ENCODE results near the gene SPIN2B.
"Not testable (repeated sequence)": the region's sequence is repeated elsewhere in the genome, so short reads cannot be mapped to it uniquely, and the experiment has no call there.

The SPIN2B gene

DNA sequence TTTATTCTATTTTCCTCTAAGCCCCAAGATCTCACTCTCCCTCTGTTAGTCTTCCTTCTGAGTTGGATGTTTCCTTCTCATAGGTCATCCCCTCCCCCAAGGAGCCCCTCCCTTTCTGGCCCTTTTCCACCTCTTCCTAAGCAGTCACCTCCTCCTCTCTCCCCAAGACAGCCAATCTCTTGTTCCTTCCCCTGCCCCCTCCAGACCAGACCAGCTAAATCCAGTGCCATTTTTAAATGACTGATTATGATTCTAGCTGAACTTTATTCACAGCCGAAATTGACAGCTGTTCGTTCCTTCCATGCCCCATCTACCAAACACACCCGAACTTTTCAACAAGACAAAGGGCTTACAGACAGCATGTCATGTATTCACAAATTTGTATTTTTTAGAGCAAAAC lies 13.9 kb upstream of the SPIN2B start:
- no peak overlapping the region for H3K4me3 ChIP-seq (ENCODE audit: low read depth in 1 of 2, low read length in 2 of 2)
- H3K4me2 ChIP-seq (ENCODE audit: insufficient read depth, low read length), result no peak overlapping the region
- TF ChIP-seq EZH2 (IDR thresholded peaks at IDR 0.05; ENCODE audit: borderline replicate concordance, low read depth, low read length, severe bottlenecking), result no peak
- TF ChIP-seq, protein P1, sequence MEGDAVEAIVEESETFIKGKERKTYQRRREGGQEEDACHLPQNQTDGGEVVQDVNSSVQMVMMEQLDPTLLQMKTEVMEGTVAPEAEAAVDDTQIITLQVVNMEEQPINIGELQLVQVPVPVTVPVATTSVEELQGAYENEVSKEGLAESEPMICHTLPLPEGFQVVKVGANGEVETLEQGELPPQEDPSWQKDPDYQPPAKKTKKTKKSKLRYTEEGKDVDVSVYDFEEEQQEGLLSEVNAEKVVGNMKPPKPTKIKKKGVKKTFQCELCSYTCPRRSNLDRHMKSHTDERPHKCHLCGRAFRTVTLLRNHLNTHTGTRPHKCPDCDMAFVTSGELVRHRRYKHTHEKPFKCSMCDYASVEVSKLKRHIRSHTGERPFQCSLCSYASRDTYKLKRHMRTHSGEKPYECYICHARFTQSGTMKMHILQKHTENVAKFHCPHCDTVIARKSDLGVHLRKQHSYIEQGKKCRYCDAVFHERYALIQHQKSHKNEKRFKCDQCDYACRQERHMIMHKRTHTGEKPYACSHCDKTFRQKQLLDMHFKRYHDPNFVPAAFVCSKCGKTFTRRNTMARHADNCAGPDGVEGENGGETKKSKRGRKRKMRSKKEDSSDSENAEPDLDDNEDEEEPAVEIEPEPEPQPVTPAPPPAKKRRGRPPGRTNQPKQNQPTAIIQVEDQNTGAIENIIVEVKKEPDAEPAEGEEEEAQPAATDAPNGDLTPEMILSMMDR (IDR thresholded peaks at IDR 0.05; ENCODE audit: borderline replicate concordance, extremely low read depth, low read length, poor library complexity, severe bottlenecking), result no peak
- H2AFZ ChIP-seq (ENCODE audit: low read depth, low read length), result no peak overlapping the region
- H4K20me1 ChIP-seq (ENCODE audit: insufficient read depth, low read length), result no peaks in the 10 kb centered on the region
- no peak overlapping the region for H3K27ac ChIP-seq (ENCODE audit: low read length)
- H3K9ac ChIP-seq (ENCODE audit: low read depth, low read length), result no peak overlapping the region
- no peaks in the 10 kb centered on the region for H3K9me3 ChIP-seq (ENCODE audit: insufficient read depth, low read length, severe bottlenecking)
- no peaks in the 10 kb centered on the region for H3K4me1 ChIP-seq (ENCODE audit: insufficient read depth, low read length)
- ATAC-seq (ENCODE audit: insufficient read depth, low read depth) (no peak), DNase-seq (no peak)
- H3K79me2 ChIP-seq (ENCODE audit: insufficient read depth, low read length), result no peaks in the 10 kb centered on the region
- no peaks in the 10 kb centered on the region for H3K27me3 ChIP-seq (ENCODE audit: insufficient read depth, low read length, poor library complexity)
- H3K36me3 ChIP-seq (ENCODE audit: insufficient read depth, low read length), result peaks cover 8% of the 10 kb centered on the region; the same call in 1 of the 2 replicates

DNA sequence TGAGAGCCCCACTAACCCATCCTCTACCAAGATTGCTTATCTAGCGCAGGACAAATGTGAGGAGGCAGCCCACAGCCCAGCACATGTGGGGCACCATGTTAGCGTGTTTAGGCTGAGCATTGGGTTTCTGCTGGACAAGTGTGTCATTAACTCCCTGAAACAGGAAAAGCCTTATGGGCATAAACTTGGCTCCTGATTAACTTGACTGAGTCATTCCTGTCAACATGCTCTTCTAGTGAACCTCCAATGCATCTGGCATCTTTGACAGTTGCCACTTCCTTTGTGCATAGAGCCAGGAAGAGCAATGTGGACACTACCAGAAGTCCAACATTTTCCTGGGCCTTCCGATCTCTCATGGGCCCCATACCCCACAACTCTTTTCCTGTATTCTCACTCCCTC lies 13.4 kb upstream of the SPIN2B start:
- TF ChIP-seq, protein P1 (IDR thresholded peaks at IDR 0.05; ENCODE audit: borderline replicate concordance, extremely low read depth, low read length, poor library complexity, severe bottlenecking), result no peak
- TF ChIP-seq EZH2 (IDR thresholded peaks at IDR 0.05; ENCODE audit: borderline replicate concordance, low read depth, low read length, severe bottlenecking), result no peak
- Histone ChIP-seq H3K4me1 (ENCODE audit: insufficient read depth, low read length) (no peaks in the 10 kb centered on the region), H4K20me1 (ENCODE audit: insufficient read depth, low read length) (no peaks in the 10 kb centered on the region), H3K4me2 (ENCODE audit: insufficient read depth, low read length) (no peak overlapping the region), H3K9me3 (ENCODE audit: insufficient read depth, low read length, severe bottlenecking) (no peaks in the 10 kb centered on the region), H3K27me3 (ENCODE audit: insufficient read depth, low read length, poor library complexity) (no peaks in the 10 kb centered on the region), H3K4me3 (ENCODE audit: low read depth in 1 of 2, low read length in 2 of 2) (no peak overlapping the region), H3K79me2 (ENCODE audit: insufficient read depth, low read length) (no peaks in the 10 kb centered on the region), H3K9ac (ENCODE audit: low read depth, low read length) (no peak overlapping the region), H2AFZ (ENCODE audit: low read depth, low read length) (no peak overlapping the region), H3K27ac (ENCODE audit: low read length) (no peak overlapping the region), H3K36me3 (ENCODE audit: insufficient read depth, low read length) (peaks cover 8% of the 10 kb centered on the region; the same call in 1 of the 2 replicates)
- DNase-seq (no peak), ATAC-seq (ENCODE audit: insufficient read depth, low read depth) (no peak)

DNA sequence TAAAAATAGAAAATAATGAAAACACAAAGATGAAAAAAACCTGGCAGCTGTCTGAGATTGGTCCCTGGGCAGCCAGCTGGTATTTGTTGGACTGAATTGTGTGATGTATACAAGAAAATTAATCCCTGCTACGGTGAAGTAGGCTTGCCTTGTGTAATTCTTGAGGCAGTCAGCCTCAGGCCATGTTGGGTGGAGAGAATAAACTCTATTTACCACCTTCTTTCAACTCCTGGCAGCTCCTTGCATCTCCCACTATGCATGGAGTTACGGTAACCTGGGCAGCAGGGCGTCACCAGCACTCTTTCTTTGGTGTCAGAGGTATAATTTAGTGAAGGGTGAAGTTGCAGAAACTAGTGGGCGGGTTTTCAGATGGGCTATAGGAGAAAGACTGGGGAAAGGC lies 12.4 kb upstream of the SPIN2B start:
- Histone ChIP-seq H4K20me1 (ENCODE audit: insufficient read depth, low read length) (no peaks in the 10 kb centered on the region), H2AFZ (ENCODE audit: low read depth, low read length) (no peak overlapping the region)
- TF ChIP-seq EZH2 (IDR thresholded peaks at IDR 0.05; ENCODE audit: borderline replicate concordance, low read depth, low read length, severe bottlenecking), result no peak
- TF ChIP-seq, protein P1 (IDR thresholded peaks at IDR 0.05; ENCODE audit: borderline replicate concordance, extremely low read depth, low read length, poor library complexity, severe bottlenecking), result no peak

DNA sequence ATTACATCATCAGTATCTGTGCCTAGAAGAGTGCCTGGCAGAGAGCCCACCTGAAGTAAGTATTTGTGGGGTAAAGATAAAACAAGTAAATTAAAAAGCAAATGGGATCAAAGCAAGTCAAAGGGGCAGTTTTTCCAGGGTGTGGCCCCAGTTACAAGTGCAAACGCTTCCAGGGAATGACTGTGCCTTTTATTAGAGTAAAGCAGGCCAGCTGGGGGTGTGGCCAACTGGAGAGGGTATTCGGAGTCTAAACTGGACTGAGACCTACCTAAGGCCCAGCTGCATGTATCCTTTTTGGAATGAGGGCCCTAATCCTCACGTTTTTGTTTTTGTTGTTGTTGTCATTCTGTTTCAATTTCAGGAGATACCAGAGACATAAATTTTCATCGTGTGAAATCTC lies 11.9 kb upstream of the SPIN2B start:
- not testable (repeated sequence) for H3K36me3 ChIP-seq (ENCODE audit: insufficient read depth, low read length); H3K4me1 ChIP-seq (ENCODE audit: insufficient read depth, low read length); H3K27ac ChIP-seq (ENCODE audit: low read length); H2AFZ ChIP-seq (ENCODE audit: low read depth, low read length); H4K20me1 ChIP-seq (ENCODE audit: insufficient read depth, low read length); H3K4me3 ChIP-seq (ENCODE audit: low read depth in 1 of 2, low read length in 2 of 2); H3K4me2 ChIP-seq (ENCODE audit: insufficient read depth, low read length); H3K79me2 ChIP-seq (ENCODE audit: insufficient read depth, low read length); H3K9ac ChIP-seq (ENCODE audit: low read depth, low read length); DNase-seq; H3K27me3 ChIP-seq (ENCODE audit: insufficient read depth, low read length, poor library complexity); ATAC-seq (ENCODE audit: insufficient read depth, low read depth); H3K9me3 ChIP-seq (ENCODE audit: insufficient read depth, low read length, severe bottlenecking)

More for the DNA sequence above, 12.4 kb upstream of the SPIN2B start:
- no peaks in the 10 kb centered on the region for H3K4me1 ChIP-seq (ENCODE audit: insufficient read depth, low read length)
- H3K4me2 ChIP-seq (ENCODE audit: insufficient read depth, low read length), result no peak overlapping the region
- H3K9me3 ChIP-seq (ENCODE audit: insufficient read depth, low read length, severe bottlenecking), result no peaks in the 10 kb centered on the region
- H3K27ac ChIP-seq (ENCODE audit: low read length), result no peak overlapping the region
- DNase-seq (no peak), ATAC-seq (ENCODE audit: insufficient read depth, low read depth) (no peak)
- H3K79me2 ChIP-seq (ENCODE audit: insufficient read depth, low read length), result no peaks in the 10 kb centered on the region
- peaks cover 8% of the 10 kb centered on the region; the same call in 1 of the 2 replicates for H3K36me3 ChIP-seq (ENCODE audit: insufficient read depth, low read length)
- no peaks in the 10 kb centered on the region for H3K27me3 ChIP-seq (ENCODE audit: insufficient read depth, low read length, poor library complexity)
- no peak overlapping the region for H3K9ac ChIP-seq (ENCODE audit: low read depth, low read length)
- no peak overlapping the region for H3K4me3 ChIP-seq (ENCODE audit: low read depth in 1 of 2, low read length in 2 of 2)
